SK-N-SH (cell line): ENCODE data around the gene S100A5. TPM values are rescaled to one million over a fixed set of nuclear protein-coding genes. Genes with fewer than 3 reads are reported as not detected.

Experiments used
- CTCF ChIA-PET: fragments of 300-600, 350-600 bp; formaldehyde crosslinking; extraction: SDS; loops from one replicate; lab custom pipeline; 2021; lab: Yijun Ruan, JAX
- POLR2A ChIA-PET: fragments of 350-600 bp; sonication (Branson Sonifier 250); formaldehyde crosslinking; extraction: SDS; loops from one replicate; lab custom pipeline; 2020; ENCODE audit warnings: antibody characterized with exemption, inconsistent platforms; lab: Yijun Ruan, JAX
- DNase-seq: peaks from one replicate; pipeline ENCODE4 v3.0.0; 2012
- H2AFZ ChIP-seq: fragments of 200-600 bp; sonication (generic); 2 replicates; pipeline ENCODE4 v1.8.1; 2016; ENCODE audit warnings: antibody characterized with exemption, mild to moderate bottlenecking, low read depth
- H3F3A ChIP-seq: fragments of 200-600 bp; sonication (generic); replicated peaks from 2 replicates; pipeline ENCODE3; 2016; ENCODE audit warnings: antibody characterized with exemption, mild to moderate bottlenecking; ENCODE audit not compliant: insufficient read depth
- H3K27ac ChIP-seq, 2 experiments: fragments of 200-500 bp in 1 of 2; fragments of 200-600 bp in 1 of 2; sonication (Bioruptor generic) in 1 of 2; sonication (generic), shearing (Covaris generic) in 1 of 2; 2 replicates each; pipeline versions ENCODE4 v1.5.1 to v1.6.1; 2014 to 2016; ENCODE audit warnings: low read depth in 2 of 2, inconsistent platforms in 1 of 2, low read length in 1 of 2, mild to moderate bottlenecking in 1 of 2, mixed read lengths in 1 of 2
- H3K27me3 ChIP-seq: fragments of 200-600 bp; sonication (generic), shearing (Covaris generic); 2 replicates; pipeline ENCODE4 v1.6.1; 2016; ENCODE audit warnings: mixed run types; ENCODE audit not compliant: insufficient read depth
- H3K36me3 ChIP-seq, 2 experiments: fragments of 200-500 bp in 1 of 2; fragments of 200-600 bp in 1 of 2; sonication (Bioruptor generic) in 1 of 2; sonication (generic) in 1 of 2; replicated peaks in 1 of 2; 2 replicates each; pipeline versions ENCODE3 to v1.5.1; 2014 to 2016; ENCODE audit warnings: low read length in 1 of 2, mild to moderate bottlenecking in 1 of 2; ENCODE audit not compliant: insufficient read depth in 2 of 2, control insufficient read depth in 1 of 2
- H3K4me1 ChIP-seq, 2 experiments: fragments of 200-500 bp in 1 of 2; fragments of 200-600 bp in 1 of 2; sonication (Bioruptor generic) in 1 of 2; sonication (generic), shearing (Covaris generic) in 1 of 2; 2 replicates each; pipeline versions ENCODE4 v1.5.1 to v1.6.1; 2014 to 2016; ENCODE audit warnings: low read depth in 1 of 2, low read length in 1 of 2, mixed run types in 1 of 2; ENCODE audit not compliant: insufficient read depth in 2 of 2, control insufficient read depth in 1 of 2
- H3K4me2 ChIP-seq: fragments of 200-600 bp; sonication (generic), shearing (Covaris generic); 2 replicates; pipeline ENCODE4 v1.6.1; 2017; ENCODE audit warnings: mixed run types
- H3K4me3 ChIP-seq, 2 experiments: fragments of 200-500 bp in 1 of 2; fragments of 200-600 bp in 1 of 2; sonication (Bioruptor generic) in 1 of 2; sonication (generic), shearing (Covaris generic) in 1 of 2; 2 replicates each; pipeline versions ENCODE4 v1.5.1 to v1.8.1; 2014 to 2016; ENCODE audit warnings: low read depth in 2 of 2, inconsistent platforms in 1 of 2, low read length in 1 of 2, mild to moderate bottlenecking in 1 of 2, mixed read lengths in 1 of 2, moderate library complexity in 1 of 2
- H3K79me2 ChIP-seq: fragments of 200-600 bp; sonication (generic); 2 replicates; pipeline ENCODE4 v1.8.1; 2017; ENCODE audit warnings: mild to moderate bottlenecking; ENCODE audit not compliant: insufficient read depth
- H3K9ac ChIP-seq: fragments of 200-600 bp; sonication (generic); 2 replicates; pipeline ENCODE4 v1.6.1; 2017; ENCODE audit warnings: mixed run types
- H3K9me2 ChIP-seq: fragments of 200-600 bp; sonication (generic); 2 replicates; pipeline ENCODE4 v1.6.1; 2017; ENCODE audit warnings: mixed run types
- H3K9me3 ChIP-seq: fragments of 200-600 bp; sonication (generic); 2 replicates; pipeline ENCODE4 v1.6.1; 2017; ENCODE audit warnings: mixed run types, mild to moderate bottlenecking, moderate library complexity
- H4K20me1 ChIP-seq: fragments of 200-600 bp; sonication (generic); 2 replicates; pipeline ENCODE4 v1.6.1; 2017; ENCODE audit warnings: mild to moderate bottlenecking, mixed run types; ENCODE audit not compliant: insufficient read depth
- CHD2 ChIP-seq: fragments of 150-350 bp; IDR thresholded peaks from 2 replicates; pipeline ENCODE4 v1.6.1; 2018; ENCODE audit warnings: low read length; ENCODE audit not compliant: partially characterized antibody
- ELF1 ChIP-seq: IDR thresholded peaks from 2 replicates; pipeline ENCODE4 v1.4.0; 2012
- GATA2 ChIP-seq: sonication (generic); formaldehyde crosslinking; IDR thresholded peaks from 2 replicates; pipeline ENCODE4 v1.5.0; 2020; ENCODE audit warnings: mild to moderate bottlenecking, missing genetic modification reagents
- MXI1 ChIP-seq: IDR thresholded peaks from 2 replicates; pipeline ENCODE4 v1.6.1; 2012; ENCODE audit warnings: mild to moderate bottlenecking, low read depth, low read length, improper control_type of control experiment
- NFIC ChIP-seq: IDR thresholded peaks from 2 replicates; pipeline ENCODE4 v1.4.0; 2012; ENCODE audit warnings: borderline replicate concordance
- POLR2AphosphoS5 ChIP-seq: IDR thresholded peaks from 2 replicates; pipeline ENCODE4 v1.6.1; 2012; ENCODE audit warnings: low read depth, low read length
- RAD21 ChIP-seq: IDR thresholded peaks from 2 replicates; pipeline ENCODE4 v1.6.1; 2012; ENCODE audit warnings: mild to moderate bottlenecking, low read length
- RCOR1 ChIP-seq: fragments of 150-350 bp; IDR thresholded peaks from 2 replicates; pipeline ENCODE4 v1.6.1; 2017; ENCODE audit warnings: antibody characterized with exemption, low read length
- RFX5 ChIP-seq: IDR thresholded peaks from 2 replicates; pipeline ENCODE4 v1.6.1; 2012; ENCODE audit warnings: mild to moderate bottlenecking, improper control_type of control experiment, low read length
- SIN3A ChIP-seq: IDR thresholded peaks from 2 replicates; pipeline ENCODE4 v1.6.1; 2012; ENCODE audit warnings: low read depth, mild to moderate bottlenecking, low read length, moderate library complexity, borderline replicate concordance
- SMC3 ChIP-seq: IDR thresholded peaks from 2 replicates; pipeline ENCODE4 v1.6.1; 2012; ENCODE audit warnings: low read depth, low read length, improper control_type of control experiment
- TAF1 ChIP-seq: IDR thresholded peaks from 2 replicates; pipeline ENCODE4 v1.6.1; 2012; ENCODE audit warnings: low read depth, mild to moderate bottlenecking, low read length, moderate library complexity, borderline replicate concordance
- TCF12 ChIP-seq: IDR thresholded peaks from 2 replicates; pipeline ENCODE4 v1.4.0; 2012
- TEAD4 ChIP-seq: IDR thresholded peaks from 2 replicates; pipeline ENCODE4 v1.4.0; 2012; ENCODE audit warnings: mild to moderate bottlenecking, borderline replicate concordance; ENCODE audit not compliant: insufficient read depth
- WGBS: methylation state at CpG from one replicate; pipeline ENCODE4 v1.1.6; 2017; ENCODE audit warnings: low lambda C conversion rate; 5-methylcytosine and 5-hydroxymethylcytosine counted together
- polyA plus RNA-seq, 3 experiments: library from polyadenylated mRNA; depleted of rRNA; stranded (reverse); fragments of >200 nt; gene quantifications; 2 replicates each; pipeline ENCODE4 v1.2.3, GENCODE V29; 2012
- TF ChIP-seq, protein P1 (sequence below): fragments of 200-600 bp; sonication (generic); IDR thresholded peaks from 2 replicates; pipeline ENCODE4 v1.6.1; 2017; ENCODE audit warnings: antibody characterized with exemption, mild to moderate bottlenecking, moderate library complexity
- TF ChIP-seq, protein P2 (sequence below): fragments of 150-350 bp; IDR thresholded peaks from 2 replicates; pipeline ENCODE4 v1.6.1; 2017; ENCODE audit warnings: antibody characterized with exemption, low read length, low read depth, borderline replicate concordance
- TF ChIP-seq, protein P3 (sequence below): IDR thresholded peaks from 2 replicates; pipeline ENCODE4 v1.4.0; 2012; ENCODE audit warnings: low read depth, borderline replicate concordance
- TF ChIP-seq, protein P4 (sequence below): IDR thresholded peaks from 2 replicates; pipeline ENCODE4 v1.4.0; 2012; ENCODE audit warnings: low read depth

Gene S100A5
- polyA plus RNA-seq, 1 of the 3 experiments (the other 2 are of a cell fraction), result 0.15 TPM

DNA sequence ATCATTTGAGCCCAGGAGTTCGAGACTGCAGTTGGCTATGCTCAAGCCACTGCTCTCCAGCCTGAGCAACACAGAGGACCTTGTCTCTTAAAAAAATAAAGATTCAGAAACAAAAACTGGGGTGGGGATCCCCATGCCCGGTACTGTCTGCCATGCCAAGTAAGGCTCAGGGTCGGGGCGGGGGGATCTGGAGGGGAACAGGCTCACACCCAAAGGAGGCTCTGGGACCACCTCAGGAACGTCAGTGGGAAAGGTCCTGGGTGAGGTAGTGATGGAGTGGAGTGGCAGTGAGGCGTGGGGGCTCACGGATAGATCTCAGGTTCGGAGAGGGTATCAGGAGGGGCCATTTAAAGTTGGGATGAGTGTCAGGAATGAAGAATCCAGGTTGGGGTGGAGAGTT lies 5.6 kb upstream of the S100A5 start:
- Histone ChIP-seq H3K9me3 (no peaks in the 10 kb centered on the region), H3K4me2 (no peak overlapping the region; the same call in 1 of the 2 replicates)
- POLR2A ChIA-PET, result interaction anchor here (1.2 kb wide), 1 partner anchor 11 kb away, joined by 4 read pairs; the partner anchor contains the start of gene S100A6
- TF ChIP-seq, protein P1, sequence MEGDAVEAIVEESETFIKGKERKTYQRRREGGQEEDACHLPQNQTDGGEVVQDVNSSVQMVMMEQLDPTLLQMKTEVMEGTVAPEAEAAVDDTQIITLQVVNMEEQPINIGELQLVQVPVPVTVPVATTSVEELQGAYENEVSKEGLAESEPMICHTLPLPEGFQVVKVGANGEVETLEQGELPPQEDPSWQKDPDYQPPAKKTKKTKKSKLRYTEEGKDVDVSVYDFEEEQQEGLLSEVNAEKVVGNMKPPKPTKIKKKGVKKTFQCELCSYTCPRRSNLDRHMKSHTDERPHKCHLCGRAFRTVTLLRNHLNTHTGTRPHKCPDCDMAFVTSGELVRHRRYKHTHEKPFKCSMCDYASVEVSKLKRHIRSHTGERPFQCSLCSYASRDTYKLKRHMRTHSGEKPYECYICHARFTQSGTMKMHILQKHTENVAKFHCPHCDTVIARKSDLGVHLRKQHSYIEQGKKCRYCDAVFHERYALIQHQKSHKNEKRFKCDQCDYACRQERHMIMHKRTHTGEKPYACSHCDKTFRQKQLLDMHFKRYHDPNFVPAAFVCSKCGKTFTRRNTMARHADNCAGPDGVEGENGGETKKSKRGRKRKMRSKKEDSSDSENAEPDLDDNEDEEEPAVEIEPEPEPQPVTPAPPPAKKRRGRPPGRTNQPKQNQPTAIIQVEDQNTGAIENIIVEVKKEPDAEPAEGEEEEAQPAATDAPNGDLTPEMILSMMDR, result no peak
- TF ChIP-seq GATA2 (CRISPR knock-in tag) (no peak), TEAD4 (no peak), RFX5 (no peak), POLR2AphosphoS5 (no peak), CHD2 (no peak), RCOR1 (no peak), SIN3A (no peak), TCF12 (no peak), TAF1 (no peak), ELF1 (no peak), SMC3 (no peak), NFIC (no peak), MXI1 (no peak), RAD21 (no peak)
- TF ChIP-seq, protein P2, sequence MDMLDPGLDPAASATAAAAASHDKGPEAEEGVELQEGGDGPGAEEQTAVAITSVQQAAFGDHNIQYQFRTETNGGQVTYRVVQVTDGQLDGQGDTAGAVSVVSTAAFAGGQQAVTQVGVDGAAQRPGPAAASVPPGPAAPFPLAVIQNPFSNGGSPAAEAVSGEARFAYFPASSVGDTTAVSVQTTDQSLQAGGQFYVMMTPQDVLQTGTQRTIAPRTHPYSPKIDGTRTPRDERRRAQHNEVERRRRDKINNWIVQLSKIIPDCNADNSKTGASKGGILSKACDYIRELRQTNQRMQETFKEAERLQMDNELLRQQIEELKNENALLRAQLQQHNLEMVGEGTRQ, result no peak
- TF ChIP-seq, protein P3, sequence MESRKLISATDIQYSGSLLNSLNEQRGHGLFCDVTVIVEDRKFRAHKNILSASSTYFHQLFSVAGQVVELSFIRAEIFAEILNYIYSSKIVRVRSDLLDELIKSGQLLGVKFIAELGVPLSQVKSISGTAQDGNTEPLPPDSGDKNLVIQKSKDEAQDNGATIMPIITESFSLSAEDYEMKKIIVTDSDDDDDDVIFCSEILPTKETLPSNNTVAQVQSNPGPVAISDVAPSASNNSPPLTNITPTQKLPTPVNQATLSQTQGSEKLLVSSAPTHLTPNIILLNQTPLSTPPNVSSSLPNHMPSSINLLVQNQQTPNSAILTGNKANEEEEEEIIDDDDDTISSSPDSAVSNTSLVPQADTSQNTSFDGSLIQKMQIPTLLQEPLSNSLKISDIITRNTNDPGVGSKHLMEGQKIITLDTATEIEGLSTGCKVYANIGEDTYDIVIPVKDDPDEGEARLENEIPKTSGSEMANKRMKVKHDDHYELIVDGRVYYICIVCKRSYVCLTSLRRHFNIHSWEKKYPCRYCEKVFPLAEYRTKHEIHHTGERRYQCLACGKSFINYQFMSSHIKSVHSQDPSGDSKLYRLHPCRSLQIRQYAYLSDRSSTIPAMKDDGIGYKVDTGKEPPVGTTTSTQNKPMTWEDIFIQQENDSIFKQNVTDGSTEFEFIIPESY, result no peak
- TF ChIP-seq, protein P4, sequence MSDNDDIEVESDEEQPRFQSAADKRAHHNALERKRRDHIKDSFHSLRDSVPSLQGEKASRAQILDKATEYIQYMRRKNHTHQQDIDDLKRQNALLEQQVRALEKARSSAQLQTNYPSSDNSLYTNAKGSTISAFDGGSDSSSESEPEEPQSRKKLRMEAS, result no peak
- TF ChIP-seq, all 33 proteins: peak for 0
- no peak for DNase-seq
- WGBS, result 89% methylated on average over 8 of the region's 8 CpGs
- H2AFZ ChIP-seq, result no peak overlapping the region
- no peak overlapping the region for H3K4me3 ChIP-seq
- no peaks in the 10 kb centered on the region for H3K79me2 ChIP-seq
- H3F3A ChIP-seq, result peaks cover 7% of the 10 kb centered on the region
- no peaks in the 10 kb centered on the region for H3K27me3 ChIP-seq
- peaks cover 58 to 65% of the 10 kb centered on the region in 2 experiments; a peak in 3 of 4 replicates for H3K4me1 ChIP-seq
- no peak overlapping the region for H3K9ac ChIP-seq
- H3K36me3 ChIP-seq, result no peaks in the 10 kb centered on the region
- H3K9me2 ChIP-seq, result no peaks in the 10 kb centered on the region
- no peaks in the 10 kb centered on the region for H4K20me1 ChIP-seq
- H3K27ac ChIP-seq, result peak overlapping the region in 1 of 2 experiments; percentile 76; a peak in 3 of 4 replicates
- CTCF ChIA-PET, result interaction anchor here (1.7 to 11.8 kb wide), 3 partner anchors 11 to 36 kb away, joined by 5 to 62 read pairs (median 20); no protein-coding TSS in a partner anchor
